ENCODE measurements around the gene SCARB1.

The SCARB1 gene

GRCh38 chr12:124769881-124770512, 93.7 kb downstream of the SCARB1 start:
- no peak for DNase-seq

GRCh38 chr12:124769163-124769530, 94.5 kb downstream of the SCARB1 start:
- DNase-seq: no peak

GRCh38 chr12:124768452-124769162, 95.1 kb downstream of the SCARB1 start:
- no peak for DNase-seq

GRCh38 chr12:124767066-124767821, 96.4 kb downstream of the SCARB1 start:
- DNase-seq: peak; percentile 99

GRCh38 chr12:124766727-124767065, 97.0 kb downstream of the SCARB1 start:
- DNase-seq: no peak

- DNase-seq: no peak
Measured at GRCh38 chr12:124765581-124766489, 97.8 kb downstream of the SCARB1 start.

- no peak for DNase-seq
Measured at GRCh38 chr12:124764870-124765580, 98.6 kb downstream of the SCARB1 start.

GRCh38 chr12:124764451-124764850, 99.2 kb downstream of the SCARB1 start:
- no peak for DNase-seq

- DNase-seq: no peak
Measured at GRCh38 chr12:124763594-124763979, 100.1 kb downstream of the SCARB1 start.

- no peak for DNase-seq
Measured at GRCh38 chr12:124762791-124763593, 100.7 kb downstream of the SCARB1 start.

GRCh38 chr12:124762384-124762783, 101.3 kb downstream of the SCARB1 start:
- no peak for DNase-seq

GRCh38 chr12:124761871-124762270, 101.8 kb downstream of the SCARB1 start:
- DNase-seq: peak; percentile 79

- DNase-seq: no peak
Measured at GRCh38 chr12:124761056-124761455, 102.6 kb downstream of the SCARB1 start.

- DNase-seq: no peak
Measured at GRCh38 chr12:124760560-124760959, 103.1 kb downstream of the SCARB1 start.

GRCh38 chr12:124759841-124760503, 103.7 kb downstream of the SCARB1 start:
- no peak for DNase-seq

- DNase-seq: no peak
Measured at GRCh38 chr12:124758266-124759220, 105.1 kb downstream of the SCARB1 start.

- no peak for DNase-seq
Measured at GRCh38 chr12:124757329-124757728, 106.3 kb downstream of the SCARB1 start.

GRCh38 chr12:124756760-124757159, 106.9 kb downstream of the SCARB1 start:
- DNase-seq: no peak

GRCh38 chr12:124756166-124756565, 107.5 kb downstream of the SCARB1 start:
- DNase-seq: no peak

GRCh38 chr12:124755801-124756148, 107.9 kb downstream of the SCARB1 start:
- no peak for DNase-seq

All from activated CD8-positive, alpha-beta memory T cell treated with anti-CD3 and anti-CD28 coated beads, Interleukin-2, amount 50 U/mL, for 48 hours (primary cell).